ENCODE data around the gene CAPZA3. TPM values are rescaled to one million over a fixed set of nuclear protein-coding genes. Genes with fewer than 3 reads are reported as not detected.

Gene CAPZA3
- total RNA-seq, 2 donors from 2014 or later = not detected

Other genes starting within 250 kb of the CAPZA3 start
- not detected for gene PLCZ1, start 107 bp upstream of the CAPZA3 start, total RNA-seq